Tibial nerve (tissue), 4 donors: ENCODE measurements around the gene PSG7. TPM values are rescaled to one million over a fixed set of nuclear protein-coding genes. Genes with fewer than 3 reads are reported as not detected.
"Not testable (repeated sequence)": the region's sequence is repeated elsewhere in the genome, so short reads cannot be mapped to it uniquely, and the experiment has no call there.

Experiments used
- DNase-seq, 2 donors: peaks; one replicate each; pipeline ENCODE4 v3.0.0-alpha.2; 2019; ENCODE audit warnings: low spot score in 2 of 2
- H3K27ac ChIP-seq, 4 donors: fragments of 200-600 bp; sonication (generic) in 3 of 4; one replicate each; pipeline ENCODE4 v1.5.1; 2017 to 2019; ENCODE audit warnings: mild to moderate bottlenecking in 1 of 4
- H3K27me3 ChIP-seq, 2 donors: fragments of 200-600 bp; sonication (generic) in 1 of 2; one replicate each; pipeline versions ENCODE4 v1.5.1 to v1.6.0; 2017 to 2019
- H3K36me3 ChIP-seq, 3 donors: fragments of 200-600 bp; sonication (generic); one replicate each; pipeline ENCODE4 v1.5.1; 2018 to 2019
- H3K4me1 ChIP-seq, 4 donors: fragments of 200-600 bp; sonication (generic) in 3 of 4; one replicate each; pipeline ENCODE4 v1.5.1; 2017 to 2019
- H3K4me3 ChIP-seq, 4 donors: fragments of 200-600 bp; sonication (generic) in 3 of 4; one replicate each; pipeline ENCODE4 v1.5.1; 2017 to 2019; ENCODE audit warnings: mild to moderate bottlenecking in 1 of 4, moderate library complexity in 1 of 4
- H3K9me3 ChIP-seq, 4 donors: fragments of 200-600 bp; sonication (generic) in 3 of 4; one replicate each; pipeline ENCODE4 v1.5.1; 2017 to 2019
- EP300 ChIP-seq, 2 donors: sonication (generic); formaldehyde crosslinking; IDR thresholded peaks; one replicate each; pipeline ENCODE4 v1.6.1; 2017; ENCODE audit warnings: antibody characterized with exemption in 2 of 2, mild to moderate bottlenecking in 1 of 2
- POLR2A ChIP-seq, 2 donors: fragments of 450-650 bp; IDR thresholded peaks; one replicate each; pipeline ENCODE4 v1.6.1; 2017; ENCODE audit warnings: antibody characterized with exemption in 2 of 2, mild to moderate bottlenecking in 2 of 2, moderate library complexity in 2 of 2
- WGBS, 2 donors: methylation state at CpG; one replicate each; pipeline ENCODE4 v1.1.5; 2018; 5-methylcytosine and 5-hydroxymethylcytosine counted together
- total RNA-seq, 4 donors: library from RNA; depleted of rRNA; stranded (reverse); fragments of >200 nt; gene quantifications; one replicate each; pipeline ENCODE4 v1.1.0, GENCODE V29; 2016
- TF ChIP-seq, protein P1 (sequence below), 5 experiments: fragments of 200-600 bp in 3 of 5; fragments of 450-650 bp in 2 of 5; sonication (generic) in 3 of 5; IDR thresholded peaks; one replicate each; pipeline ENCODE4 v1.5.1; 2016 to 2019; ENCODE audit warnings: antibody characterized with exemption in 5 of 5, mild to moderate bottlenecking in 3 of 5, moderate library complexity in 2 of 5

The PSG7 gene
- total RNA-seq, result not detected

DNA sequence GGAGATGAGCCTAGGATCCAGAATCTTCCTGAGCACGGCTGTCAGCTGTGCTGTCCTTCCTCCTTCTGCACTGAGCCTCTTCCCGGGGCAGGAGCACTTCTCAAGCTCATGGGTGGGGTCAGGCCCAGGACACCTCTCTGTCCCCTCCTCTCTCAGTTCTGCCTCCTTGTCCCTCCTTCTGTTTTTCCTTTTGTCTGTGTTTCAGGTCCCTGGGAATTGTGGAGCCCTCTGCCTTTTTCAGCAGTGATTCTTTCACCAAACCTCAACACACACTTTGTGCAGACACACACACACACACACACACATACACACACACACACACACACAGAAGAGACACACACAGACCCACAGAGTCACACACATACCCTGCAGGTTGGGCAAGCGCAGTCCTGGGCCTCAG is at the start of gene PSG7:
Gene PSG7, minus strand, starts transcription at position 101 of the 400 bp plus-strand sequence. CDS start 131 bp downstream, outside the sequence.
- H3K9me3 ChIP-seq, H3K4me1 ChIP-seq, DNase-seq, H3K27ac ChIP-seq, H3K36me3 ChIP-seq, H3K4me3 ChIP-seq, H3K27me3 ChIP-seq: not testable (repeated sequence)
- WGBS, 2 donors, result 82 to 86% methylated on average over 3 of the region's 3 CpGs

DNA sequence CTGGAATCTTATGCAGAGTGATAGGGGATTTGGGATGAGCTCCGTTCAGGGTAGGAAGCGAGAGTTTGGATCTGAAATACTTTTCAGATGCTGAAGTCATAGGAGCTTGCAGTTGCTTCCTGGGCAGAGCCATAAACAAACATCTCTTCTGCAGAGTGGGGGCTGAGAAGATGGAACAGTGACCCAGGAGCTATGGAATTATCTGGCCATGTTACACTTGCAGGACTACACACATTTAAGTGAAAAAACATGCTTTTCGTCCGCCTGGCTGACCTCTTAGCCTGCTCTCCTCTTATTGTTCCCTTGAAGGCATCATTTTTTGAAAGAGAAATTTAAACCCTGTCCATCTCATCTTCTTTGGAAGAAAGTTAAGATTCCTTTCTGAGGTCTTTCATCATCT is 48.6 kb upstream of the PSG7 start:
- H3K4me3 ChIP-seq, result no peak overlapping the region
- H3K9me3 ChIP-seq, result no peaks in the 10 kb centered on the region
- H3K27me3 ChIP-seq, result no peaks in the 10 kb centered on the region
- H3K36me3 ChIP-seq, result no peaks in the 10 kb centered on the region
- H3K27ac ChIP-seq, result no peak overlapping the region
- TF ChIP-seq POLR2A (IDR thresholded peaks at IDR 0.05), result no peak
- TF ChIP-seq, protein P1, sequence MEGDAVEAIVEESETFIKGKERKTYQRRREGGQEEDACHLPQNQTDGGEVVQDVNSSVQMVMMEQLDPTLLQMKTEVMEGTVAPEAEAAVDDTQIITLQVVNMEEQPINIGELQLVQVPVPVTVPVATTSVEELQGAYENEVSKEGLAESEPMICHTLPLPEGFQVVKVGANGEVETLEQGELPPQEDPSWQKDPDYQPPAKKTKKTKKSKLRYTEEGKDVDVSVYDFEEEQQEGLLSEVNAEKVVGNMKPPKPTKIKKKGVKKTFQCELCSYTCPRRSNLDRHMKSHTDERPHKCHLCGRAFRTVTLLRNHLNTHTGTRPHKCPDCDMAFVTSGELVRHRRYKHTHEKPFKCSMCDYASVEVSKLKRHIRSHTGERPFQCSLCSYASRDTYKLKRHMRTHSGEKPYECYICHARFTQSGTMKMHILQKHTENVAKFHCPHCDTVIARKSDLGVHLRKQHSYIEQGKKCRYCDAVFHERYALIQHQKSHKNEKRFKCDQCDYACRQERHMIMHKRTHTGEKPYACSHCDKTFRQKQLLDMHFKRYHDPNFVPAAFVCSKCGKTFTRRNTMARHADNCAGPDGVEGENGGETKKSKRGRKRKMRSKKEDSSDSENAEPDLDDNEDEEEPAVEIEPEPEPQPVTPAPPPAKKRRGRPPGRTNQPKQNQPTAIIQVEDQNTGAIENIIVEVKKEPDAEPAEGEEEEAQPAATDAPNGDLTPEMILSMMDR (IDR thresholded peaks at IDR 0.05), result no peak
- TF ChIP-seq EP300 (IDR thresholded peaks at IDR 0.05), result no peak
- no peak for DNase-seq
- no peaks in the 10 kb centered on the region for H3K4me1 ChIP-seq
- 64 to 72% methylated on average over 4 of the region's 4 CpGs for WGBS, 2 donors

DNA sequence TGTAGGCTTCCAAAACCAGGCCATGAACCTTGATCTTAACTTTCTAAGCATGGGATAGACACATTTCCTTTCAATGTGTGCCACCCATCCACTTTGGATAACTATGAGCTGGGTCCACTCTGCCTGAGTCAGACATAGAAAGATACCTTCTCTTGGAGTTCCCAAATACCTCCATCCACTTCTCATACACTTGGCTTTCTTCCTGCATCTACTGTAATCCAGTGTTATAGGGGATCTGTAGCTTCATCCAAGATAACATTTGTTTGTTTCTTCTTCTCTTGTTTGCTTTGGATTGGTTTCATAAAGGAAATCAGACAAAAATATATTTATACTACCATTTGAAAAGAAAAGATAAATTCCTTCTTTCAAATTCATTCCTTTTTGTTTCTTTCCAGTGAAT is 45.1 kb upstream of the PSG7 start:
- H3K9me3 ChIP-seq, H3K36me3 ChIP-seq, H3K4me1 ChIP-seq, H3K27ac ChIP-seq, H3K27me3 ChIP-seq, DNase-seq, H3K4me3 ChIP-seq: not testable (repeated sequence)

DNA sequence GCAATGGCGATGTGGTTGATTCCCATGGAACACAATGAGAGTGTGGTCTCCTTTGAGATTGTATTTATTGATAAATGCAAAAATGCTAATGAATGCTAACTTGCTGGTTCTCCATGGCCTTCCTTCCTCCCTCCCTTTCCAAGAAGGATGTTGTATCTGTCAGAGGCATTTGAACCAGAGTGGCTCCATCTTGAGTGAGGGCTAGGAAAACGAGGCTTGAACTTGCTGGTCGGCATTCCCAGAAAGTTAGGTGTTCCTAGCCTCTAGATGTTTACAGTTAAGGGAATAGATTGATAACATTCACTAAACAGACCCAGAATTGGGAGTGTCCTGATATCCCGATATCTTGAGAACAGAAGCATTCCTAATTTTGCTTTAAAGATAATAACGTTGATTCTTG is 34.4 kb upstream of the PSG7 start:
- DNase-seq, result not testable (repeated sequence)

DNA sequence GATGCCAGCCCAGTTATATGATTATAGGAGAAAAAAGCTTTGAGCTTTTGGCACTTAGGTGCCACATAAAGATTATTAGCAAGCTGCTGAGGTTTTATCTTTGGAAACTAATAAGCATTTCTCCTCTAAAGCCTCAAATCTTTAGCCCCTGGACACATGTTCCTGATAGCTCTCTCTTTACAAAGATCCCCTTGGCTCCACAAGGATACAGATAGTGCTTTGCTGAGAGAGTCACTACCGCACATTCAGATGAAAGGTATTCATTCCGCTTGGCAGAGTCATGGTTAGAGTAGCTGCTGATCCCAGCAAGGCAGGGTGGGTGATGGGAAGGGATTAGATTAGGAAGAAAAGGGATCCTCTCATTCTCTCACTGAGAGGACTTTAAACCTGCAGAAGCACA is 28.2 kb upstream of the PSG7 start:
- Histone ChIP-seq H3K27me3 (no peaks in the 10 kb centered on the region), H3K27ac (no peak overlapping the region), H3K9me3 (no peaks in the 10 kb centered on the region), H3K4me1 (no peaks in the 10 kb centered on the region), H3K4me3 (no peak overlapping the region), H3K36me3 (no peaks in the 10 kb centered on the region)
- no peak for TF ChIP-seq POLR2A (IDR thresholded peaks at IDR 0.05)
- no peak for TF ChIP-seq EP300 (IDR thresholded peaks at IDR 0.05)
- TF ChIP-seq, protein P1 (IDR thresholded peaks at IDR 0.05), result no peak
- no peak for DNase-seq
- WGBS, 2 donors, result 86 to 87% methylated on average over 2 of the region's 2 CpGs

More for the DNA sequence above, 34.4 kb upstream of the PSG7 start:
- not testable (repeated sequence) for H3K9me3 ChIP-seq, H3K36me3 ChIP-seq, H3K4me1 ChIP-seq, H3K27ac ChIP-seq, H3K27me3 ChIP-seq, H3K4me3 ChIP-seq
- 86 to 87% methylated on average over 5 of the region's 5 CpGs for WGBS, 2 donors

DNA sequence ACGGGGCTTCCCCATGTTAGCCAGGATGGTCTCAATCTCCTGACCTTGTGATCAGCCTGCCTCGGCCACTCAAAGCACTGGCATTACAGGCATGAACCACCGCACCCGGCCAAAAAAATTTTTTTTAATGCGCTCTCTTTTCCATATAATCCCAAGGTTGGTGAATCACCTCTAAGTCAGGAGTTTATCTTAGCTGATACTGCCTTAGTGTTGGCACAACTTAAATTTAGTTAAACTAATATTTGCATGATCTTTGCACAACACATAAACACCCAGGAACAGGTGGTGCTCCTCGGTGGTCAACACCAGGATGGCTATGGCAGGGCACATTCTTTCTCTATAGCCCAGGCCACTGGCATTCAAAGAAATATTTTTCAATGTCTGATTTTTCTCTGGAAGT is 24.1 kb upstream of the PSG7 start:
- H3K4me3 ChIP-seq, result no peak overlapping the region
- DNase-seq, result no peak
- no peaks in the 10 kb centered on the region for H3K4me1 ChIP-seq
- no peaks in the 10 kb centered on the region for H3K9me3 ChIP-seq
- TF ChIP-seq POLR2A (IDR thresholded peaks at IDR 0.05) (no peak), EP300 (IDR thresholded peaks at IDR 0.05) (no peak)
- TF ChIP-seq, protein P1 (IDR thresholded peaks at IDR 0.05), result no peak
- no peaks in the 10 kb centered on the region for H3K27me3 ChIP-seq
- 83 to 85% methylated on average over 6 of the region's 6 CpGs for WGBS, 2 donors
- H3K27ac ChIP-seq, result no peak overlapping the region
- H3K36me3 ChIP-seq, result no peaks in the 10 kb centered on the region

DNA sequence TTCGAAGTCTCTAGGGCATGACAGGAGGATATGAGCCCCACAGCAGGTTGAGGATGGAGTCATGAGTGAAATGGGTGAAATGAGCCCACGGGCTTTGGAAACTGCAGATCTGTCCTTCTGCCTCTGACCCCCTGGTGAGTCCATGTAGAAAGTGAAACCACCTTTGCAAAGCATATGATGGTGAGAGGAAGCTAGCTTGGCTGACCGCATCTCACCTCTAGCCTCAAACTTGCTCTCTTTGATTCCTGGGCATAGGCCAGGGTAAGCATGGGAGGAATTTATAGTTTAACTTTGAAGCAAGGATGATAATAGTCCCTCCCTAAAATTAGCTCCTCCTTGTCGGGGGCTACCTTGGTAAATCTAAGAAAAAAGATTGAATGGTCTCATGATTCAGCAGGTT is 15.1 kb upstream of the PSG7 start:
- H3K4me3 ChIP-seq, DNase-seq, H3K36me3 ChIP-seq, H3K4me1 ChIP-seq, H3K27ac ChIP-seq, H3K9me3 ChIP-seq, H3K27me3 ChIP-seq: not testable (repeated sequence)
- WGBS, 2 donors, result 58 to 77% methylated on average over 4 of the region's 4 CpGs

DNA sequence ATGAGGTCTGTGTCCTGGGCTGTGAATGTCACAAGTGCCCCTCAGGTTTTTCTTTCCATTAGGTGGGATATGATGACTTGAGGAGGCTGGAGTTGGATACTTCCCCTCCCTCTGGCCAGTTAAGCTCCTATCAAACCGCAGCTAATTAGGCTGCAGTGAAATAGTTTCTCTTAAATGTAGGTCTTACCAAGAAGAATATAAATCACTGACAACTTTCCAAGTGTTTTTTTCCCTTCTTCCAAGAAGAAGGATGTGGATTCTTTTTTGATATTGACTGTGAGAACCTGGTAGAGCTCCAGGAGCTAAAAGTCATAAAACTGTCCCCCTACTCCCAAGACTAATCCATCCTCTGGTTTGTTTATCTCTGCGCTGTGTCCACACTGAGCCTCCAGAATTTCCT is 14.5 kb upstream of the PSG7 start:
- H3K4me3 ChIP-seq, H3K4me1 ChIP-seq, H3K9me3 ChIP-seq, DNase-seq, H3K27me3 ChIP-seq, H3K27ac ChIP-seq, H3K36me3 ChIP-seq: not testable (repeated sequence)
- 73 to 81% methylated on average over 2 of the region's 2 CpGs for WGBS, 2 donors
